Measurements from ENCODE around the gene ITGA3. TPM values are rescaled to one million over a fixed set of nuclear protein-coding genes. Genes with fewer than 3 reads are reported as not detected.
A peak's percentile ranks its signal among the peaks of the same experiment; 100 is the strongest.

The ITGA3 gene
- total and polyA plus RNA-seq, 2 of the 13 experiments (the other 11 are each of a cell fraction or from before 2014, with no cell fraction given): 0.48 to 0.69 TPM

DNA sequence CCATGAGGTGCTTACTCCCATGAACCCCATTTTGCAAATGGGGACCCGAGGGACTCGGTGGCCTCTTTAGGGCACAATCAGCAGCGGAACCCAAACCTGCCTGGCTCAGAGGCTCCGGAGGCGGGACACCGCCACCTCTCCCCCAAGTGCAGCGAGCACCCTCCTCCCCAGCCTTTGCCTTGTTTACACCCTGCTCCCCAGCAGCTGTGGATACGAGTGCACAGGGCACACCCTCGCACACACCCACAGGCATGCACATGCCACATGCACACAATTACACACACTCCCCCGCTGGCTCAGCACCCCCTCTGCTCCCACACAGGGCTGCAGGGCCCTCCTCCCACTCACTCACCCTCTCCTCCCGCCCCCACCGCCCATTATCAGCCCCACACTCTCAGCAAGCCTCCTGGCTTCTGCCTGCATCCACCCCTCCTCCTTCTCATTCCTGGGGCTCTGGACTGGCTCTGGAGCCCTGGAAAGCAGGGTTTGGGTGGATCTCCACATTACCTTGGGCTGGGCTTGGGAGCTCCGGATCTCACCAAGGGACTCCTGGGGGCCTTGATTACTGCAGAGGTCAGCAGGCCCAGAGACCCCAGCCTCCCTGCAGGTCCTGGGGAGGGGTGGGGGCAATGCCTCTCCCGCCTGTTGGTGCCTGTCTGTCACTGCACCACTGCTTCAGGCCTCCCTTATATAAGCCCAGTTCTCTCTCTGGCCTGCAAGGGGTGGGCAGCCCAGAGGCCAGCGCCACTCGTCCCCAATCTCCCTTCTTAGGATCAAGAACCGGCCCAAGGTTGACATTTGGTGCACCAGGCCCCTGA is 45.6 kb downstream of the ITGA3 start (continued):
- TF ChIP-seq KAT8 (CRISPR knock-in tag; IDR thresholded peaks at IDR 0.05) (no peak), ZFP36L2 (CRISPR knock-in tag; IDR thresholded peaks at IDR 0.05) (no peak), ZSCAN9 (CRISPR knock-in tag; IDR thresholded peaks at IDR 0.05; ENCODE audit: borderline replicate concordance) (no peak), ZBTB38 (CRISPR knock-in tag; IDR thresholded peaks at IDR 0.05) (peak; percentile 82), HNF1B (CRISPR knock-in tag; IDR thresholded peaks at IDR 0.05) (no peak; the same call in 1 of the 2 replicates), SPEN (CRISPR knock-in tag; IDR thresholded peaks at IDR 0.05; ENCODE audit: low read depth) (peak; percentile 53; the same call in 1 of the 2 replicates), WIZ (CRISPR knock-in tag; IDR thresholded peaks at IDR 0.05) (no peak), ZNF354B (CRISPR knock-in tag; IDR thresholded peaks at IDR 0.05) (no peak), MIXL1 (CRISPR knock-in tag; IDR thresholded peaks at IDR 0.05) (no peak), ZNF577 (CRISPR knock-in tag; IDR thresholded peaks at IDR 0.05; ENCODE audit: borderline replicate concordance, low read depth) (no peak), MLLT10 (CRISPR knock-in tag; IDR thresholded peaks at IDR 0.05) (no peak), ZNF557 (CRISPR knock-in tag; IDR thresholded peaks at IDR 0.05) (no peak), PHF5A (CRISPR knock-in tag; IDR thresholded peaks at IDR 0.05; ENCODE audit: low read depth, unreplicated experiment) (no peak), CEBPG (CRISPR knock-in tag; IDR thresholded peaks at IDR 0.05) (no peak), XBP1 (CRISPR knock-in tag; IDR thresholded peaks at IDR 0.05) (no peak), NCOA1 (CRISPR knock-in tag; IDR thresholded peaks at IDR 0.05) (0 out of 2 replicates have a peak, but pooled peaks have one; percentile 17), SP2 (CRISPR knock-in tag; IDR thresholded peaks at IDR 0.05) (no peak), ZNF501 (CRISPR knock-in tag; IDR thresholded peaks at IDR 0.05) (no peak; the same call in 1 of the 2 replicates), ZNF329 (CRISPR knock-in tag; IDR thresholded peaks at IDR 0.05; ENCODE audit: low read depth) (no peak), RFXANK (CRISPR knock-in tag; IDR thresholded peaks at IDR 0.05) (no peak), DNMT3B (CRISPR knock-in tag; conservative IDR thresholded peaks at IDR 0.05) (0 out of 2 replicates have a peak, but pooled peaks have one; percentile 45), ZNF343 (CRISPR knock-in tag; IDR thresholded peaks at IDR 0.05) (no peak), ATAD3A (CRISPR knock-in tag; IDR thresholded peaks at IDR 0.05) (no peak), AHR (CRISPR knock-in tag; IDR thresholded peaks at IDR 0.05) (no peak), HDAC2 (CRISPR knock-in tag; IDR thresholded peaks at IDR 0.05) (no peak), ZNF558 (CRISPR knock-in tag; IDR thresholded peaks at IDR 0.05; ENCODE audit: borderline replicate concordance) (no peak), HNRNPH1 (optimal IDR thresholded peaks at IDR 0.05; ENCODE audit: low read depth, low read length) (no peak), ZNF24 (IDR thresholded peaks at IDR 0.05) (no peak)
- TF ChIP-seq, protein P1, sequence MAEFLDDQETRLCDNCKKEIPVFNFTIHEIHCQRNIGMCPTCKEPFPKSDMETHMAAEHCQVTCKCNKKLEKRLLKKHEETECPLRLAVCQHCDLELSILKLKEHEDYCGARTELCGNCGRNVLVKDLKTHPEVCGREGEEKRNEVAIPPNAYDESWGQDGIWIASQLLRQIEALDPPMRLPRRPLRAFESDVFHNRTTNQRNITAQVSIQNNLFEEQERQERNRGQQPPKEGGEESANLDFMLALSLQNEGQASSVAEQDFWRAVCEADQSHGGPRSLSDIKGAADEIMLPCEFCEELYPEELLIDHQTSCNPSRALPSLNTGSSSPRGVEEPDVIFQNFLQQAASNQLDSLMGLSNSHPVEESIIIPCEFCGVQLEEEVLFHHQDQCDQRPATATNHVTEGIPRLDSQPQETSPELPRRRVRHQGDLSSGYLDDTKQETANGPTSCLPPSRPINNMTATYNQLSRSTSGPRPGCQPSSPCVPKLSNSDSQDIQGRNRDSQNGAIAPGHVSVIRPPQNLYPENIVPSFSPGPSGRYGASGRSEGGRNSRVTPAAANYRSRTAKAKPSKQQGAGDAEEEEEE (CRISPR knock-in tag; IDR thresholded peaks at IDR 0.05; ENCODE audit: borderline replicate concordance): peak; percentile 84; the same call in 1 of the 2 replicates
- TF ChIP-seq, protein P2, sequence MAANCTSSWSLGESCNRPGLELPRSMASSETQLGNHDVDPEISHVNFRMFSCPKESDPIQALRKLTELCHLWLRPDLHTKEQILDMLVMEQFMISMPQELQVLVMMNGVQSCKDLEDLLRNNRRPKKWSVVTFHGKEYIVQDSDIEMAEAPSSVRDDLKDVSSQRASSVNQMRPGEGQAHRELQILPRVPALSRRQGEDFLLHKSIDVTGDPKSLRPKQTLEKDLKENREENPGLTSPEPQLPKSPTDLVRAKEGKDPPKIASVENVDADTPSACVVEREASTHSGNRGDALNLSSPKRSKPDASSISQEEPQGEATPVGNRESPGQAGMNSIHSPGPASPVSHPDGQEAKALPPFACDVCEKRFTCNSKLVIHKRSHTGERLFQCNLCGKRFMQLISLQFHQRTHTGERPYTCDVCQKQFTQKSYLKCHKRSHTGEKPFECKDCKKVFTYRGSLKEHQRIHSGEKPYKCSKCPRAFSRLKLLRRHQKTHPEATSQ (CRISPR knock-in tag; IDR thresholded peaks at IDR 0.05; ENCODE audit: borderline replicate concordance): no peak
